Neural cell (in vitro differentiated cells): ENCODE measurements around the gene KCND2.

Experiments
- CTCF ChIP-seq: fragments of 450-650 bp; IDR thresholded peaks from 2 replicates; pipeline ENCODE4 v1.5.1; 2014; ENCODE audit warnings: antibody characterized with exemption, mild to moderate bottlenecking, moderate library complexity; ENCODE audit not compliant: poor library complexity, severe bottlenecking
- EP300 ChIP-seq: fragments of 450-650 bp; conservative IDR thresholded peaks from 2 replicates; pipeline ENCODE4 v1.6.1; 2014; ENCODE audit warnings: antibody characterized with exemption, mild to moderate bottlenecking, moderate library complexity; ENCODE audit not compliant: poor library complexity, severe bottlenecking
- POLR2AphosphoS5 ChIP-seq: IDR thresholded peaks from 2 replicates; pipeline ENCODE4 v1.6.1; 2012
- TF ChIP-seq, protein P1 (sequence below): IDR thresholded peaks from 2 replicates; pipeline ENCODE4 v1.6.1; 2012; ENCODE audit warnings: borderline replicate concordance

GRCh38 chr7:120724955-120725354, 452.0 kb downstream of the KCND2 start:
- no peak for TF ChIP-seq CTCF
- no peak for TF ChIP-seq EP300
- TF ChIP-seq, protein P1, sequence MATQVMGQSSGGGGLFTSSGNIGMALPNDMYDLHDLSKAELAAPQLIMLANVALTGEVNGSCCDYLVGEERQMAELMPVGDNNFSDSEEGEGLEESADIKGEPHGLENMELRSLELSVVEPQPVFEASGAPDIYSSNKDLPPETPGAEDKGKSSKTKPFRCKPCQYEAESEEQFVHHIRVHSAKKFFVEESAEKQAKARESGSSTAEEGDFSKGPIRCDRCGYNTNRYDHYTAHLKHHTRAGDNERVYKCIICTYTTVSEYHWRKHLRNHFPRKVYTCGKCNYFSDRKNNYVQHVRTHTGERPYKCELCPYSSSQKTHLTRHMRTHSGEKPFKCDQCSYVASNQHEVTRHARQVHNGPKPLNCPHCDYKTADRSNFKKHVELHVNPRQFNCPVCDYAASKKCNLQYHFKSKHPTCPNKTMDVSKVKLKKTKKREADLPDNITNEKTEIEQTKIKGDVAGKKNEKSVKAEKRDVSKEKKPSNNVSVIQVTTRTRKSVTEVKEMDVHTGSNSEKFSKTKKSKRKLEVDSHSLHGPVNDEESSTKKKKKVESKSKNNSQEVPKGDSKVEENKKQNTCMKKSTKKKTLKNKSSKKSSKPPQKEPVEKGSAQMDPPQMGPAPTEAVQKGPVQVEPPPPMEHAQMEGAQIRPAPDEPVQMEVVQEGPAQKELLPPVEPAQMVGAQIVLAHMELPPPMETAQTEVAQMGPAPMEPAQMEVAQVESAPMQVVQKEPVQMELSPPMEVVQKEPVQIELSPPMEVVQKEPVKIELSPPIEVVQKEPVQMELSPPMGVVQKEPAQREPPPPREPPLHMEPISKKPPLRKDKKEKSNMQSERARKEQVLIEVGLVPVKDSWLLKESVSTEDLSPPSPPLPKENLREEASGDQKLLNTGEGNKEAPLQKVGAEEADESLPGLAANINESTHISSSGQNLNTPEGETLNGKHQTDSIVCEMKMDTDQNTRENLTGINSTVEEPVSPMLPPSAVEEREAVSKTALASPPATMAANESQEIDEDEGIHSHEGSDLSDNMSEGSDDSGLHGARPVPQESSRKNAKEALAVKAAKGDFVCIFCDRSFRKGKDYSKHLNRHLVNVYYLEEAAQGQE = no peak
- TF ChIP-seq POLR2AphosphoS5 = no peak
